ENCODE data around the gene RBBP8NL.

Gene RBBP8NL

GRCh38 chr20:62391165-62392076 lies 35.9 kb downstream of the RBBP8NL start:
- Histone ChIP-seq H3K4me1 (ENCODE audit: control insufficient read depth, low read depth, low read length) (no peaks in the 10 kb centered on the region), H3K27ac (ENCODE audit: low read length) (no peak overlapping the region), H3K27me3 (ENCODE audit: control insufficient read depth, insufficient read depth, low read length) (no peaks in the 10 kb centered on the region), H3K4me3 (ENCODE audit: low read length) (no peak overlapping the region), H3K9ac (ENCODE audit: low read length) (no peak overlapping the region), H3K9me3 (ENCODE audit: control insufficient read depth, low read depth, low read length) (no peaks in the 10 kb centered on the region), H3K36me3 (ENCODE audit: control insufficient read depth, low read depth, low read length) (peaks cover 25% of the 10 kb centered on the region)

GRCh38 chr20:62390317-62391164 lies 36.8 kb downstream of the RBBP8NL start:
- H3K9me3 ChIP-seq (ENCODE audit: control insufficient read depth, low read depth, low read length), result no peaks in the 10 kb centered on the region
- H3K27ac ChIP-seq (ENCODE audit: low read length), result no peak overlapping the region
- no peak overlapping the region for H3K4me3 ChIP-seq (ENCODE audit: low read length)
- peaks cover 25% of the 10 kb centered on the region for H3K36me3 ChIP-seq (ENCODE audit: control insufficient read depth, low read depth, low read length)
- H3K4me1 ChIP-seq (ENCODE audit: control insufficient read depth, low read depth, low read length), result no peaks in the 10 kb centered on the region
- no peak overlapping the region for H3K9ac ChIP-seq (ENCODE audit: low read length)
- H3K27me3 ChIP-seq (ENCODE audit: control insufficient read depth, insufficient read depth, low read length), result no peaks in the 10 kb centered on the region

GRCh38 chr20:62389601-62390087 lies 37.7 kb downstream of the RBBP8NL start:
- H3K4me3 ChIP-seq (ENCODE audit: low read length), result no peak overlapping the region
- no peak overlapping the region for H3K27ac ChIP-seq (ENCODE audit: low read length)
- H3K9me3 ChIP-seq (ENCODE audit: control insufficient read depth, low read depth, low read length), result no peaks in the 10 kb centered on the region
- H3K4me1 ChIP-seq (ENCODE audit: control insufficient read depth, low read depth, low read length), result peaks cover 3% of the 10 kb centered on the region
- no peak overlapping the region for H3K9ac ChIP-seq (ENCODE audit: low read length)
- H3K36me3 ChIP-seq (ENCODE audit: control insufficient read depth, low read depth, low read length), result peaks cover 25% of the 10 kb centered on the region
- no peaks in the 10 kb centered on the region for H3K27me3 ChIP-seq (ENCODE audit: control insufficient read depth, insufficient read depth, low read length)

GRCh38 chr20:62388839-62389600 lies 38.3 kb downstream of the RBBP8NL start:
- Histone ChIP-seq H3K4me1 (ENCODE audit: control insufficient read depth, low read depth, low read length) (peaks cover 3% of the 10 kb centered on the region), H3K4me3 (ENCODE audit: low read length) (no peak overlapping the region), H3K9ac (ENCODE audit: low read length) (no peak overlapping the region), H3K36me3 (ENCODE audit: control insufficient read depth, low read depth, low read length) (peaks cover 25% of the 10 kb centered on the region), H3K27ac (ENCODE audit: low read length) (no peak overlapping the region), H3K27me3 (ENCODE audit: control insufficient read depth, insufficient read depth, low read length) (no peaks in the 10 kb centered on the region), H3K9me3 (ENCODE audit: control insufficient read depth, low read depth, low read length) (no peaks in the 10 kb centered on the region)

GRCh38 chr20:62387933-62388635 lies 39.3 kb downstream of the RBBP8NL start:
- H3K27me3 ChIP-seq (ENCODE audit: control insufficient read depth, insufficient read depth, low read length), result no peaks in the 10 kb centered on the region
- H3K27ac ChIP-seq (ENCODE audit: low read length), result no peak overlapping the region
- H3K4me3 ChIP-seq (ENCODE audit: low read length), result peak overlapping the region; percentile 97
- peaks cover 3% of the 10 kb centered on the region for H3K4me1 ChIP-seq (ENCODE audit: control insufficient read depth, low read depth, low read length)
- peak overlapping the region; percentile 90 for H3K9ac ChIP-seq (ENCODE audit: low read length)
- H3K36me3 ChIP-seq (ENCODE audit: control insufficient read depth, low read depth, low read length), result peaks cover 25% of the 10 kb centered on the region
- no peaks in the 10 kb centered on the region for H3K9me3 ChIP-seq (ENCODE audit: control insufficient read depth, low read depth, low read length)

GRCh38 chr20:62387219-62387913 lies 40.0 kb downstream of the RBBP8NL start:
- no peaks in the 10 kb centered on the region for H3K9me3 ChIP-seq (ENCODE audit: control insufficient read depth, low read depth, low read length)
- peak overlapping the region; percentile 97 for H3K4me3 ChIP-seq (ENCODE audit: low read length)
- peak overlapping the region; percentile 70 for H3K27ac ChIP-seq (ENCODE audit: low read length)
- H3K9ac ChIP-seq (ENCODE audit: low read length), result peak overlapping the region; percentile 90
- H3K4me1 ChIP-seq (ENCODE audit: control insufficient read depth, low read depth, low read length), result peaks cover 3% of the 10 kb centered on the region
- H3K36me3 ChIP-seq (ENCODE audit: control insufficient read depth, low read depth, low read length), result peaks cover 25% of the 10 kb centered on the region
- H3K27me3 ChIP-seq (ENCODE audit: control insufficient read depth, insufficient read depth, low read length), result no peaks in the 10 kb centered on the region

- peaks cover 31% of the 10 kb centered on the region for H3K36me3 ChIP-seq (ENCODE audit: control insufficient read depth, low read depth, low read length)
- peak within 1 kb of the TSS; percentile 90 for H3K9ac ChIP-seq (ENCODE audit: low read length)
- H3K9me3 ChIP-seq (ENCODE audit: control insufficient read depth, low read depth, low read length), result no peaks in the 10 kb centered on the region
- peaks cover 3% of the 10 kb centered on the region for H3K4me1 ChIP-seq (ENCODE audit: control insufficient read depth, low read depth, low read length)
- H3K27me3 ChIP-seq (ENCODE audit: control insufficient read depth, insufficient read depth, low read length), result no peaks in the 10 kb centered on the region
- H3K27ac ChIP-seq (ENCODE audit: low read length), result peak within 1 kb of the TSS; percentile 70
- H3K4me3 ChIP-seq (ENCODE audit: low read length), result peak within 1 kb of the TSS; percentile 97
Measured at GRCh38 chr20:62386383-62387218, 40.7 kb downstream of the RBBP8NL start, which contains the start of gene RPS21. TSS of gene RPS21 (plus strand) at chr20:62387103. CDS start at chr20:62387339, 236 bp downstream.

- no peaks in the 10 kb centered on the region for H3K27me3 ChIP-seq (ENCODE audit: control insufficient read depth, insufficient read depth, low read length)
- peaks cover 3% of the 10 kb centered on the region for H3K4me1 ChIP-seq (ENCODE audit: control insufficient read depth, low read depth, low read length)
- H3K36me3 ChIP-seq (ENCODE audit: control insufficient read depth, low read depth, low read length), result peaks cover 6% of the 10 kb centered on the region
- H3K9ac ChIP-seq (ENCODE audit: low read length), result no peak overlapping the region
- no peak overlapping the region for H3K27ac ChIP-seq (ENCODE audit: low read length)
- no peaks in the 10 kb centered on the region for H3K9me3 ChIP-seq (ENCODE audit: control insufficient read depth, low read depth, low read length)
- H3K4me3 ChIP-seq (ENCODE audit: low read length), result no peak overlapping the region
Measured at GRCh38 chr20:62382306-62383198, 44.8 kb downstream of the RBBP8NL start.

GRCh38 chr20:62381842-62382241 lies 45.5 kb downstream of the RBBP8NL start:
- Histone ChIP-seq H3K27me3 (ENCODE audit: control insufficient read depth, insufficient read depth, low read length) (no peaks in the 10 kb centered on the region), H3K36me3 (ENCODE audit: control insufficient read depth, low read depth, low read length) (peaks cover 6% of the 10 kb centered on the region), H3K4me1 (ENCODE audit: control insufficient read depth, low read depth, low read length) (peaks cover 11% of the 10 kb centered on the region), H3K9ac (ENCODE audit: low read length) (no peak overlapping the region), H3K9me3 (ENCODE audit: control insufficient read depth, low read depth, low read length) (no peaks in the 10 kb centered on the region), H3K4me3 (ENCODE audit: low read length) (no peak overlapping the region), H3K27ac (ENCODE audit: low read length) (no peak overlapping the region)
